Measurements from ENCODE around the gene GOSR2.
"Not testable (repeated sequence)": the region's sequence is repeated elsewhere in the genome, so short reads cannot be mapped to it uniquely, and the experiment has no call there.

Gene GOSR2

GRCh38 chr17:46894024-46894423 is 28.9 kb upstream of the GOSR2 start:
- no peak for DNase-seq

- DNase-seq: no peak
These were observed 28.3 kb upstream of the GOSR2 start for GRCh38 chr17:46894476-46895151.

- DNase-seq: no peak
These were observed 27.8 kb upstream of the GOSR2 start for GRCh38 chr17:46895171-46895570.

- no peak for DNase-seq
These were observed 26.0 kb upstream of the GOSR2 start for GRCh38 chr17:46896991-46897390.

GRCh38 chr17:46898364-46898763 is 24.6 kb upstream of the GOSR2 start:
- DNase-seq: no peak

- DNase-seq: no peak
These were observed 24.1 kb upstream of the GOSR2 start for GRCh38 chr17:46898860-46899259.

GRCh38 chr17:46901291-46901690 is 21.7 kb upstream of the GOSR2 start:
- DNase-seq: no peak

- no peak for DNase-seq
These were observed 18.9 kb upstream of the GOSR2 start for GRCh38 chr17:46903762-46904672.

GRCh38 chr17:46908068-46908737 is 14.8 kb upstream of the GOSR2 start:
- no peak for DNase-seq

- DNase-seq: no peak
These were observed 12.6 kb upstream of the GOSR2 start for GRCh38 chr17:46910179-46910927.

GRCh38 chr17:46911311-46911710 is 11.6 kb upstream of the GOSR2 start:
- DNase-seq: no peak

- DNase-seq: no peak
These were observed 7.4 kb upstream of the GOSR2 start for GRCh38 chr17:46915596-46915995.

- no peak for DNase-seq
These were observed 6.7 kb upstream of the GOSR2 start for GRCh38 chr17:46916211-46916610.

- DNase-seq: no peak
These were observed 6.3 kb upstream of the GOSR2 start for GRCh38 chr17:46916623-46917022.

GRCh38 chr17:46917041-46917440 is 5.9 kb upstream of the GOSR2 start:
- DNase-seq: no peak

- DNase-seq: no peak
These were observed 5.4 kb upstream of the GOSR2 start for GRCh38 chr17:46917516-46917915.

- not testable (repeated sequence) for DNase-seq
These were observed 998 bp upstream of the GOSR2 start for GRCh38 chr17:46921962-46922361.

GRCh38 chr17:46922487-46922803 is 515 bp upstream of the GOSR2 start:
- DNase-seq: no peak

GRCh38 chr17:46925185-46925868 is 2.4 kb downstream of the GOSR2 start:
- no peak for DNase-seq

GRCh38 chr17:46928467-46929261 is 5.7 kb downstream of the GOSR2 start:
- DNase-seq: no peak
